Measurements from ENCODE around the gene GRIK3. TPM values are rescaled to one million over a fixed set of nuclear protein-coding genes. Genes with fewer than 3 reads are reported as not detected.
"Not testable (repeated sequence)": the region's sequence is repeated elsewhere in the genome, so short reads cannot be mapped to it uniquely, and the experiment has no call there.

The GRIK3 gene
- total RNA-seq, 2 experiments from 2014 or later = not detected

DNA sequence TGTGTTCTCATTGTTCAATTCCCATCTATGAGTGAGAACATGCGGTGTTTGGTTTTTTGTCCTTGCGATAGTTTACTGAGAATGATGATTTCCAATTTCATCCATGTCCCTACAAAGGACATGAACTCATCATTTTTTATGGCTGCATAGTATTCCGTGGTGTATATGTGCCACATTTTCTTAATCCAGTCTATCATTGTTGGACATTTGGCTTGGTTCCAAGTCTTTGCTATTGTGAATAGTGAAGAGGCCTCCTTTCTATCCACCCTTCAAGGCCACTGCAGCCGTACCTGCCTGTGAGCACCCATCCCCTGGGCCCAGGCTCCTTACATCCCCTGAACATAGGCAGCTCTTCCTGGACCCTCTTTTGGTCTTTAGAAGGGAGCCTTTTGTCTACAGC is 266.9 kb downstream of the GRIK3 start:
- H3K9me3 Mint-ChIP-seq (ENCODE audit: low read depth); CTCF ChIA-PET; ATAC-seq; H3K27ac Mint-ChIP-seq; H3K4me3 Mint-ChIP-seq; intact Hi-C loops (cut with DNase I, micrococcal nuclease); DNase-seq; POLR2A ChIA-PET; H3K4me1 Mint-ChIP-seq; H3K36me3 Mint-ChIP-seq (ENCODE audit: low read depth): not testable (repeated sequence)
- H3K27me3 Mint-ChIP-seq = peaks cover 18% of the 10 kb centered on the region

DNA sequence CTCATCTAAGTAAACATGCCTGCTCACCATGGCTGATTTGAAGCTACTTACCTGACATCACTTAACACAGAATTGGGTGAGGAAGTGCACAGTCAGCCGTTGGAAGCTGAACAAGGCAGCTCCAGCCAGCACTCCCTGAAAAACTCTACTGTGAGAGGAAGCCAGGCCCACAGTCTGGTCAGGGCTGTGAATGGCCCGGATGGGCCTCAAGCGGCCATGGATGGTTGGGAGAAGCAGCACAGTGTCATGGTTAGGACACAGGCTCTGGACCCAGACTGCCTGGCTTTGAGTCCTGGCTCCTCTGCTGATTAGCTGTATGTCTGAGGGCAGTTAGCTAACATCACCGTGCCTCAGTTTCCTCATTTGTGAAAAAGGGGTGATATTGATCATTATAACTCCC is 267.8 kb downstream of the GRIK3 start:
- ATAC-seq (no peak), DNase-seq (no peak)
- no peak overlapping the region for H3K4me3 Mint-ChIP-seq
- no peaks in the 10 kb centered on the region for H3K36me3 Mint-ChIP-seq (ENCODE audit: low read depth)
- ChIA-PET POLR2A (no interaction called here), CTCF (no interaction called here)
- intact Hi-C loops (cut with DNase I, micrococcal nuclease) = no loop called here
- H3K27me3 Mint-ChIP-seq = peaks cover 14% of the 10 kb centered on the region
- H3K27ac Mint-ChIP-seq = no peak overlapping the region
- H3K4me1 Mint-ChIP-seq = no peaks in the 10 kb centered on the region
- no peaks in the 10 kb centered on the region for H3K9me3 Mint-ChIP-seq (ENCODE audit: low read depth)

DNA sequence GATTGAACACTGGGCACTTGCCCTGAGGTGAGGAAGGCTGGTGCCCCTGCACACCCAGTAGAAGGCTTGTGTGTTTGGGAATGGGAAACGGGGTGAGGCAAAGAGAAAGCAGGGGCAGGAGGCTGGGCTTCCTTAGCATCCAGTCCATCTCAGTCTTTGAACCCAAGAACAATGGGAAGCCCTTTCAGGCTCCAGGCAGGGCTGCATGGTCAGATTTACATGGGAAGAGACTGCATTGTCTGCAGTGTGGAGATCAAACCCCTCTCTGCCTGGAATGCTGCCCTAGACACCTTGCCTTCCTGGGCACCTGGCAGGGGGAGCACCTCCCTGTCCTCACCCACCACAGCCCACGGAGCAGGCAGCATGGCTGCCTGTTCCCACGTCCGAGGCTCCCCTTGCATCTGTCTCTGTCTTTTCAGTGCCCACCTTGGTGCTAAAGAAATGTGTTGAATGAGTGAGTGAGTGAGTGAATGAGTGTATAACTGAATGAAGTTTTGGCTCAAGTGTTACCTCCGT is 268.5 kb downstream of the GRIK3 start:
- H3K4me3 Mint-ChIP-seq = no peak overlapping the region
- intact Hi-C loops (cut with DNase I, micrococcal nuclease) = no loop called here
- DNase-seq (no peak), ATAC-seq (no peak)
- peaks cover 12% of the 10 kb centered on the region for H3K27me3 Mint-ChIP-seq
- no peaks in the 10 kb centered on the region for H3K4me1 Mint-ChIP-seq
- POLR2A ChIA-PET = no interaction called here
- CTCF ChIA-PET = no interaction called here
- H3K9me3 Mint-ChIP-seq (ENCODE audit: low read depth) = no peaks in the 10 kb centered on the region
- no peaks in the 10 kb centered on the region for H3K36me3 Mint-ChIP-seq (ENCODE audit: low read depth)
- H3K27ac Mint-ChIP-seq = no peak overlapping the region

GRCh38 chr1:36764798-36765197 is 269.5 kb downstream of the GRIK3 start:
- ChIA-PET CTCF (interaction anchor here (0.5 kb wide), 1 partner anchor 124 kb away, joined by 3 read pairs; no protein-coding TSS in a partner anchor), POLR2A (no interaction called here)
- no peaks in the 10 kb centered on the region for H3K36me3 Mint-ChIP-seq (ENCODE audit: low read depth)
- intact Hi-C loops (cut with DNase I, micrococcal nuclease) = no loop called here
- no peaks in the 10 kb centered on the region for H3K4me1 Mint-ChIP-seq
- H3K27ac Mint-ChIP-seq = no peak overlapping the region
- no peaks in the 10 kb centered on the region for H3K9me3 Mint-ChIP-seq (ENCODE audit: low read depth)
- ATAC-seq = no peak
- H3K27me3 Mint-ChIP-seq = peaks cover 5% of the 10 kb centered on the region
- no peak for DNase-seq
- no peak overlapping the region for H3K4me3 Mint-ChIP-seq

DNA sequence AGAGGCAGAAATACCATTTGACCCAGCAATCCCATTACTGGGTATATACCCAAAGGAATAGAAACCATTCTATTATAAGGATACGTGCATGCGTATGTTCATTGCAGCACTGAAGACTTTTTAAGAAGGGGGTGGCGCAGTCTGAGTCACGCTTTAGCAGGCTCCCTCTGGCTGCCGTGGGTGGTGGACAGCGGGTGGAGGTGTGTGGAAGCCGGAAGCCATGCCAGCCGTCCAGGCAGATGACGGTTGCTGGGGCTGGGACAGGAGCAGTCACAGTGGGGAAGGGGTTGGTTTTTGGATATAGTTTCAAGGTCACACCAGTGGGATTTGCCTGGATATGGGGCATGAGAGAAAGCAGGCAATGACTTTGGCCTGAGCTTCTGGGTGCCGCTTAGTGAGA is 270.5 kb downstream of the GRIK3 start:
- DNase-seq = no peak
- ChIA-PET CTCF (no interaction called here), POLR2A (no interaction called here)
- Mint-ChIP-seq H3K36me3 (ENCODE audit: low read depth) (no peaks in the 10 kb centered on the region), H3K4me1 (no peaks in the 10 kb centered on the region), H3K27me3 (no peaks in the 10 kb centered on the region), H3K27ac (no peak overlapping the region), H3K4me3 (no peak overlapping the region), H3K9me3 (ENCODE audit: low read depth) (no peaks in the 10 kb centered on the region)
- no peak for ATAC-seq
- intact Hi-C loops (cut with DNase I, micrococcal nuclease) = no loop called here

- CTCF ChIA-PET = interaction anchor here (0.6 kb wide), 1 partner anchor 25 kb away, joined by 3 read pairs; no protein-coding TSS in a partner anchor
- H3K27ac Mint-ChIP-seq = no peak overlapping the region
- intact Hi-C loops (cut with DNase I, micrococcal nuclease) = no loop called here
- ATAC-seq (no peak), DNase-seq (no peak)
- H3K27me3 Mint-ChIP-seq = peaks cover 2% of the 10 kb centered on the region
- H3K9me3 Mint-ChIP-seq (ENCODE audit: low read depth) = no peaks in the 10 kb centered on the region
- no peaks in the 10 kb centered on the region for H3K4me1 Mint-ChIP-seq
- H3K36me3 Mint-ChIP-seq (ENCODE audit: low read depth) = no peaks in the 10 kb centered on the region
- no peak overlapping the region for H3K4me3 Mint-ChIP-seq
- POLR2A ChIA-PET = no interaction called here
These were observed 272.1 kb downstream of the GRIK3 start for GRCh38 chr1:36762174-36762573.

GRCh38 chr1:36761113-36761512 is 273.2 kb downstream of the GRIK3 start:
- Mint-ChIP-seq H3K4me3 (no peak overlapping the region), H3K4me1 (no peaks in the 10 kb centered on the region), H3K9me3 (ENCODE audit: low read depth) (no peaks in the 10 kb centered on the region), H3K27me3 (peaks cover 4% of the 10 kb centered on the region), H3K36me3 (ENCODE audit: low read depth) (no peaks in the 10 kb centered on the region), H3K27ac (no peak overlapping the region)
- ChIA-PET CTCF (no interaction called here), POLR2A (no interaction called here)
- no peak for ATAC-seq
- no peak for DNase-seq
- intact Hi-C loops (cut with DNase I, micrococcal nuclease) = no loop called here

DNA sequence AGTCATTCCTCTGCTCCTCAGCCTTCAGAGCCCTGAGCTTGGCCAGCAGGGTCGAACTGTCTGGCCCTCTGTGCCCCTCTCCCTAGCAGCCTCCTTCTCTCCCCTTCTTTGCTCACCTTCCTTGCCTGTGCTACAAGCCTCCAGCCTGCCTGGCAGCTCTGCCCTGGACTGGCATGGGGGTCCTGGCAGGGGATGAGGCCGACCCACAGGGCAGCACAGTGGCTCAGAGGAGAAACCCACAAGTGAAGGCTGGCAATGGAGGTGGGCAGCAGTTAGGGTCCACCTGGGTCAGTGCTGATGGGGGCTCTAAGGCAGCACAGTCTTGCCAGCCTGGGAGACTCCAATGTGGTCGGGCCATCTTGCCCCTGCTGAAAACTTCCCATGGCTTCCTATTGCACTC is 274.2 kb downstream of the GRIK3 start:
- intact Hi-C loops (cut with DNase I, micrococcal nuclease) = no loop called here
- POLR2A ChIA-PET = no interaction called here
- no peak for ATAC-seq

DNA sequence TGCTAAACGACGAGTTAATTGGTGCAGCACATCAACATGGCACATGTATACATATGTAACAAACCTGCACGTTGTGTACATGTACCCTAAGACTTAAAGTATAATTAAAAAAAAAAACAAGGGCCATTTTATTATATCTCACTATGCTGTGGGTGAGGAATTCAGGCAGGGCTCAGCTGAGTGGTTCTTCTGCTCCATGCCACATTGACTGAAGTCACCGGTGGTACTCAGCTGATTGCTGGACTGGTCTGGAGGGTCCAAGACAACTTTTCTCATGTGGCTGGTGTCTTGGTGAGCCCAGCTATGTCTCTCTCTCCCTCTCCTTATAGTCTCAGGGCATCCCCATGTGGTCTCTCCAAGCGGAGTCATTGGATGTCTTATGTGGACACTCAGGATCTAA is 275.0 kb downstream of the GRIK3 start:
- H3K36me3 Mint-ChIP-seq (ENCODE audit: low read depth) = no peaks in the 10 kb centered on the region
- ChIA-PET CTCF (interaction anchor here (0.8 kb wide), 1 partner anchor 105 kb away, joined by 3 read pairs; no protein-coding TSS in a partner anchor), POLR2A (no interaction called here)
- H3K27ac Mint-ChIP-seq = no peak overlapping the region
- peaks cover 4% of the 10 kb centered on the region for H3K27me3 Mint-ChIP-seq
- no peaks in the 10 kb centered on the region for H3K9me3 Mint-ChIP-seq (ENCODE audit: low read depth)
- DNase-seq = no peak
- intact Hi-C loops (cut with DNase I, micrococcal nuclease) = no loop called here
- ATAC-seq = no peak
- H3K4me3 Mint-ChIP-seq = no peak overlapping the region
- no peaks in the 10 kb centered on the region for H3K4me1 Mint-ChIP-seq

More for the DNA sequence above, 274.2 kb downstream of the GRIK3 start:
- Mint-ChIP-seq H3K36me3 (ENCODE audit: low read depth) (no peaks in the 10 kb centered on the region), H3K27ac (no peak overlapping the region), H3K4me1 (no peaks in the 10 kb centered on the region), H3K27me3 (peaks cover 4% of the 10 kb centered on the region), H3K4me3 (no peak overlapping the region), H3K9me3 (ENCODE audit: low read depth) (no peaks in the 10 kb centered on the region)
- DNase-seq = no peak
- CTCF ChIA-PET = interaction anchor here (0.8 kb wide), 1 partner anchor 104 kb away, joined by 3 read pairs; no protein-coding TSS in a partner anchor

DNA sequence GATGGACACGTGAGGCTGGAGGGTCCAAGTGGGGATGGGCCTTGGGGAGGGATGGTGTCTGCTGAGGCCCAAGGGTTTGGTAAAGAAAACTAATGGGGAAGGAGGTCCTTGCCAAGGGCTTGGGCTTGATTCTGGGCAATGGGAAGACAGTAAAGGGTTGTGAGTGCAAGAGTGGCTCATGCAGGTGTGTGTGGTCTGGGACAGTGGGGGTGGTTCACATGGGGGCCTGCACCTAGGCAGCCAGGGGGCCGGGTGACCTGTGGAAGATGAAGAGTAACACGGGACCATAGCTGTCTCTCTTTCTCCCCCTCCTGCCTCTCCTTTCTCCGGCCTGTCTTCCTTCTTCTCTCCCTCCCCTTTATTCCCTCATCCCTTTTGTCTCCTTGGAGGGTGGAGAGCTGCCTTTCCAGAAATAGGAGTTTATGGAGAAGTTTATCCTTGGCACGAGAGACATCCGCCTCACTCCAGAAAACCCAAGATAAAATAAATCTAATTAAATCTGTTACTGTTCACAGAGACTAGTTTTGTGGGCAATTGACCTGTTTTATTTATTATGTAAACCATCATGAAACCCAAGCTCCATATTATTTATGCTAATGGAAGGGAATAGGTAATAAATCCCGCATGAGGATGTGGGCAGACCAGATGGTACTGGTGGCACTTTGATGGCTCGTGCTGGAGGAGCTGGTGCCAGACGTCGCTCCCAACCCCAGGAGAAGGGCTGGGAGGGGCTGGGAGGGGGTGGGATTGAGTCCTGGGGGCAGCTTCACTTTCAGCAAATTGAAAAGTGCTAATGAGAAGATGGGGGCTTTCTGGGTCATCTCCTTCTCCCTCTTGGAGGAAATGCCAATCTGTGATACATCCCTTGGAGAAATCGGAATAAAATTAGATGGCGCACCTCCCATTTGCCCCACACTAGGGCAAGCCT is 278.7 kb downstream of the GRIK3 start:
- H3K9me3 Mint-ChIP-seq (ENCODE audit: low read depth) = no peaks in the 10 kb centered on the region
- peaks cover 9% of the 10 kb centered on the region for H3K27me3 Mint-ChIP-seq
- no peaks in the 10 kb centered on the region for H3K4me1 Mint-ChIP-seq
- ChIA-PET POLR2A (no interaction called here), CTCF (no interaction called here)
- intact Hi-C loops (cut with DNase I, micrococcal nuclease) = no loop called here
- no peak for DNase-seq
- no peaks in the 10 kb centered on the region for H3K36me3 Mint-ChIP-seq (ENCODE audit: low read depth)
- ATAC-seq = no peak
- no peak overlapping the region for H3K4me3 Mint-ChIP-seq
- no peak overlapping the region for H3K27ac Mint-ChIP-seq

- Mint-ChIP-seq H3K4me1 (no peaks in the 10 kb centered on the region), H3K9me3 (ENCODE audit: low read depth) (no peaks in the 10 kb centered on the region), H3K36me3 (ENCODE audit: low read depth) (no peaks in the 10 kb centered on the region), H3K27ac (no peak overlapping the region), H3K4me3 (no peak overlapping the region), H3K27me3 (peaks cover 9% of the 10 kb centered on the region)
- no peak for ATAC-seq
- ChIA-PET CTCF (interaction anchor here (0.6 kb wide), 1 partner anchor 578 kb away, joined by 3 read pairs; no protein-coding TSS in a partner anchor), POLR2A (no interaction called here)
- intact Hi-C loops (cut with DNase I, micrococcal nuclease) = no loop called here
- no peak for DNase-seq
These were observed 279.9 kb downstream of the GRIK3 start for GRCh38 chr1:36754366-36754765.

GRCh38 chr1:36753451-36753850 is 280.9 kb downstream of the GRIK3 start:
- CTCF ChIA-PET = no interaction called here
- Mint-ChIP-seq H3K4me3 (no peak overlapping the region), H3K4me1 (no peaks in the 10 kb centered on the region), H3K27me3 (peaks cover 11% of the 10 kb centered on the region), H3K36me3 (ENCODE audit: low read depth) (no peaks in the 10 kb centered on the region), H3K9me3 (ENCODE audit: low read depth) (no peaks in the 10 kb centered on the region), H3K27ac (no peak overlapping the region)
- no peak for ATAC-seq
- no peak for DNase-seq
- POLR2A ChIA-PET = no interaction called here
- intact Hi-C loops (cut with DNase I, micrococcal nuclease) = no loop called here
